ENCODE measurements around the gene IGFN1.

GRCh38 chr1:201175820-201176500 is 14.7 kb upstream of the IGFN1 start:
- TF ChIP-seq CTCF (IDR thresholded peaks at IDR 0.05), result no peak
- TF ChIP-seq POLR2AphosphoS5 (IDR thresholded peaks at IDR 0.05), result no peak
- TF ChIP-seq POLR2A (IDR thresholded peaks at IDR 0.05), result no peak
